Measurements from ENCODE around the gene SPEF1.

SPEF1 gene

GRCh38 chr20:3768342-3769130, 12.7 kb downstream of the SPEF1 start:
- Mint-ChIP-seq H3K27me3 (ENCODE audit: low read depth) (peaks cover 5% of the 10 kb centered on the region), H3K4me1 (ENCODE audit: low read depth) (peaks cover 19% of the 10 kb centered on the region), H3K27ac (peak overlapping the region; percentile 88), H3K4me3 (peak overlapping the region; percentile 86), H3K36me3 (ENCODE audit: low read depth) (no peaks in the 10 kb centered on the region), H3K9me3 (no peaks in the 10 kb centered on the region)

GRCh38 chr20:3767427-3768341, 13.6 kb downstream of the SPEF1 start, which contains the start of gene ADISSP:
TSS of gene ADISSP (minus strand) at chr20:3767753. CDS start at chr20:3760100, 7,653 bp downstream.
- Mint-ChIP-seq H3K36me3 (ENCODE audit: low read depth) (no peaks in the 10 kb centered on the region), H3K9me3 (no peaks in the 10 kb centered on the region), H3K4me3 (peak within 1 kb of the TSS; percentile 86), H3K27ac (peak within 1 kb of the TSS; percentile 88), H3K27me3 (ENCODE audit: low read depth) (peaks cover 5% of the 10 kb centered on the region), H3K4me1 (ENCODE audit: low read depth) (peaks cover 19% of the 10 kb centered on the region)

GRCh38 chr20:3767110-3767426, 14.2 kb downstream of the SPEF1 start:
- Mint-ChIP-seq H3K4me1 (ENCODE audit: low read depth) (peaks cover 19% of the 10 kb centered on the region), H3K27ac (no peak overlapping the region), H3K27me3 (ENCODE audit: low read depth) (no peaks in the 10 kb centered on the region), H3K36me3 (ENCODE audit: low read depth) (no peaks in the 10 kb centered on the region), H3K9me3 (no peaks in the 10 kb centered on the region), H3K4me3 (peak overlapping the region; percentile 78)

- Mint-ChIP-seq H3K4me3 (peak overlapping the region; percentile 78), H3K4me1 (ENCODE audit: low read depth) (peaks cover 18% of the 10 kb centered on the region), H3K9me3 (no peaks in the 10 kb centered on the region), H3K27me3 (ENCODE audit: low read depth) (no peaks in the 10 kb centered on the region), H3K27ac (no peak overlapping the region), H3K36me3 (ENCODE audit: low read depth) (no peaks in the 10 kb centered on the region)
These were observed 14.7 kb downstream of the SPEF1 start for GRCh38 chr20:3766422-3767109.

- peaks cover 17% of the 10 kb centered on the region for H3K4me1 Mint-ChIP-seq (ENCODE audit: low read depth)
- H3K36me3 Mint-ChIP-seq (ENCODE audit: low read depth): no peaks in the 10 kb centered on the region
- H3K27me3 Mint-ChIP-seq (ENCODE audit: low read depth): no peaks in the 10 kb centered on the region
These were observed 15.9 kb downstream of the SPEF1 start for GRCh38 chr20:3765171-3765882.

GRCh38 chr20:3764659-3765058, 16.6 kb downstream of the SPEF1 start:
- H3K4me3 Mint-ChIP-seq: no peak overlapping the region

More at GRCh38 chr20:3765171-3765882, 15.9 kb downstream of the SPEF1 start:
- no peaks in the 10 kb centered on the region for H3K9me3 Mint-ChIP-seq
- no peak overlapping the region for H3K4me3 Mint-ChIP-seq
- no peak overlapping the region for H3K27ac Mint-ChIP-seq

GRCh38 chr20:3763671-3764601, 17.3 kb downstream of the SPEF1 start:
- Mint-ChIP-seq H3K27me3 (ENCODE audit: low read depth) (no peaks in the 10 kb centered on the region), H3K27ac (no peak overlapping the region), H3K9me3 (no peaks in the 10 kb centered on the region), H3K36me3 (ENCODE audit: low read depth) (peaks cover 2% of the 10 kb centered on the region), H3K4me3 (no peak overlapping the region), H3K4me1 (ENCODE audit: low read depth) (peaks cover 17% of the 10 kb centered on the region)

More at GRCh38 chr20:3764659-3765058, 16.6 kb downstream of the SPEF1 start:
- Mint-ChIP-seq H3K4me1 (ENCODE audit: low read depth) (peaks cover 17% of the 10 kb centered on the region), H3K9me3 (no peaks in the 10 kb centered on the region), H3K27me3 (ENCODE audit: low read depth) (no peaks in the 10 kb centered on the region), H3K27ac (no peak overlapping the region), H3K36me3 (ENCODE audit: low read depth) (peaks cover 1% of the 10 kb centered on the region)

- Mint-ChIP-seq H3K4me1 (ENCODE audit: low read depth) (peaks cover 5% of the 10 kb centered on the region), H3K36me3 (ENCODE audit: low read depth) (peaks cover 3% of the 10 kb centered on the region), H3K4me3 (no peak overlapping the region), H3K9me3 (no peaks in the 10 kb centered on the region), H3K27ac (no peak overlapping the region), H3K27me3 (ENCODE audit: low read depth) (no peaks in the 10 kb centered on the region)
These were observed 20.4 kb downstream of the SPEF1 start for GRCh38 chr20:3760655-3761348.

- H3K27ac Mint-ChIP-seq: no peak overlapping the region
- peaks cover 5% of the 10 kb centered on the region for H3K4me1 Mint-ChIP-seq (ENCODE audit: low read depth)
- no peaks in the 10 kb centered on the region for H3K9me3 Mint-ChIP-seq
- no peaks in the 10 kb centered on the region for H3K27me3 Mint-ChIP-seq (ENCODE audit: low read depth)
- peaks cover 3% of the 10 kb centered on the region for H3K36me3 Mint-ChIP-seq (ENCODE audit: low read depth)
- no peak overlapping the region for H3K4me3 Mint-ChIP-seq
These were observed 21.4 kb downstream of the SPEF1 start for GRCh38 chr20:3759884-3760283.

- Mint-ChIP-seq H3K9me3 (no peaks in the 10 kb centered on the region), H3K36me3 (ENCODE audit: low read depth) (peaks cover 3% of the 10 kb centered on the region), H3K27ac (no peak overlapping the region), H3K27me3 (ENCODE audit: low read depth) (no peaks in the 10 kb centered on the region), H3K4me3 (no peak overlapping the region), H3K4me1 (ENCODE audit: low read depth) (peaks cover 3% of the 10 kb centered on the region)
These were observed 21.9 kb downstream of the SPEF1 start for GRCh38 chr20:3759316-3759823.

- peaks cover 1% of the 10 kb centered on the region for H3K4me1 Mint-ChIP-seq (ENCODE audit: low read depth)
- H3K4me3 Mint-ChIP-seq: no peak overlapping the region
- no peaks in the 10 kb centered on the region for H3K9me3 Mint-ChIP-seq
- no peaks in the 10 kb centered on the region for H3K27me3 Mint-ChIP-seq (ENCODE audit: low read depth)
- peaks cover 3% of the 10 kb centered on the region for H3K36me3 Mint-ChIP-seq (ENCODE audit: low read depth)
- no peak overlapping the region for H3K27ac Mint-ChIP-seq
These were observed 22.7 kb downstream of the SPEF1 start for GRCh38 chr20:3758566-3758965.

GRCh38 chr20:3757268-3757667, 24.0 kb downstream of the SPEF1 start:
- no peaks in the 10 kb centered on the region for H3K27me3 Mint-ChIP-seq (ENCODE audit: low read depth)
- H3K36me3 Mint-ChIP-seq (ENCODE audit: low read depth): peaks cover 3% of the 10 kb centered on the region
- peaks cover 1% of the 10 kb centered on the region for H3K4me1 Mint-ChIP-seq (ENCODE audit: low read depth)
- H3K4me3 Mint-ChIP-seq: no peak overlapping the region
- H3K9me3 Mint-ChIP-seq: no peaks in the 10 kb centered on the region
- H3K27ac Mint-ChIP-seq: no peak overlapping the region

Measured in T-helper 1 cell treated with Interleukin-12 subunit alpha and Interleukin-12 subunit beta and Interleukin-4 antibody, amounts not matched to agents 30 μg/mL and 1 μg/mL, for 36 hours (primary cell).